ENCODE results near the gene UBN2.

DNA sequence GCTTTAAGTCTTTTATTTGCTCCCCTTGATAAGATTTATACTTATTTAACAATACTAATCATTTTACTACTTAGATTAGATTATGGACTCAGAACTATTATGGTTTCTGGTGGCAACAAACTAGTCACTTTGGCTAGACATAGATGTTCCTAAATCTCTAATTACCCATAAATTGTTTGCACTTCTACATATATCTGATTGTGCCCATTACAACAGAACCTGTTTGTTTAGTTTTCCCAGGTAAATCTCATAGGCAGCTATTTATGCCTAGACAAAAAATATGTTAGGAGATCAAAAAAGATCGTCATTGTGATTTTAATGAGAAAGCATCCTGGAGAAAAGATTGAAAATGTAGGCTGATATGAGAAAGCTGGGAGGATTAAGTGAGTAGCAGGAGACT is 14.4 kb downstream of the UBN2 start:
- TF ChIP-seq, protein P1, sequence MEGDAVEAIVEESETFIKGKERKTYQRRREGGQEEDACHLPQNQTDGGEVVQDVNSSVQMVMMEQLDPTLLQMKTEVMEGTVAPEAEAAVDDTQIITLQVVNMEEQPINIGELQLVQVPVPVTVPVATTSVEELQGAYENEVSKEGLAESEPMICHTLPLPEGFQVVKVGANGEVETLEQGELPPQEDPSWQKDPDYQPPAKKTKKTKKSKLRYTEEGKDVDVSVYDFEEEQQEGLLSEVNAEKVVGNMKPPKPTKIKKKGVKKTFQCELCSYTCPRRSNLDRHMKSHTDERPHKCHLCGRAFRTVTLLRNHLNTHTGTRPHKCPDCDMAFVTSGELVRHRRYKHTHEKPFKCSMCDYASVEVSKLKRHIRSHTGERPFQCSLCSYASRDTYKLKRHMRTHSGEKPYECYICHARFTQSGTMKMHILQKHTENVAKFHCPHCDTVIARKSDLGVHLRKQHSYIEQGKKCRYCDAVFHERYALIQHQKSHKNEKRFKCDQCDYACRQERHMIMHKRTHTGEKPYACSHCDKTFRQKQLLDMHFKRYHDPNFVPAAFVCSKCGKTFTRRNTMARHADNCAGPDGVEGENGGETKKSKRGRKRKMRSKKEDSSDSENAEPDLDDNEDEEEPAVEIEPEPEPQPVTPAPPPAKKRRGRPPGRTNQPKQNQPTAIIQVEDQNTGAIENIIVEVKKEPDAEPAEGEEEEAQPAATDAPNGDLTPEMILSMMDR (IDR thresholded peaks at IDR 0.05; ENCODE audit: low read depth, low read length), result no peak
- no peak for TF ChIP-seq EZH2phosphoT487 (IDR thresholded peaks at IDR 0.05; ENCODE audit: low read depth)

Measured in OCI-LY3 (cell line).